Esophagus muscularis mucosa (tissue), 4 donors: Measurements from ENCODE around the gene ACY1. TPM values are rescaled to one million over a fixed set of nuclear protein-coding genes. Genes with fewer than 3 reads are reported as not detected.
A peak's percentile ranks its signal among the peaks of the same experiment; 100 is the strongest.

ENCODE experiments used
- DNase-seq: peaks from one replicate; pipeline ENCODE4 v3.0.0-alpha.2; 2017; ENCODE audit errors: extremely low spot score
- H3K27ac ChIP-seq, 4 donors: fragments of 200-600 bp; sonication (generic); replicated peaks in 1 of 4; 1 replicate in 3 of 4; 2 replicates in 1 of 4; pipeline ENCODE4 v1.5.1; 2016 to 2019; ENCODE audit warnings: mild to moderate bottlenecking in 1 of 4
- H3K27me3 ChIP-seq, 4 donors: fragments of 200-600 bp; sonication (generic); one replicate each; pipeline versions ENCODE4 v1.5.1 to v1.6.0; 2016 to 2019
- H3K36me3 ChIP-seq, 4 donors: fragments of 200-600 bp; sonication (generic); one replicate each; pipeline ENCODE4 v1.5.1; 2016 to 2019
- H3K4me1 ChIP-seq, 4 donors: fragments of 200-600 bp; sonication (generic); one replicate each; pipeline ENCODE4 v1.5.1; 2016 to 2019
- H3K4me3 ChIP-seq, 4 donors: fragments of 200-600 bp; sonication (generic); 1 replicate in 2 of 4; 2 replicates in 2 of 4; pipeline ENCODE4 v1.5.1; 2016 to 2019; ENCODE audit warnings: mild to moderate bottlenecking in 4 of 4, moderate library complexity in 1 of 4
- H3K9me3 ChIP-seq, 4 donors: fragments of 200-600 bp; sonication (generic); 1 replicate in 3 of 4; 2 replicates in 1 of 4; pipeline ENCODE4 v1.5.1; 2016 to 2019
- CTCF ChIP-seq, 3 experiments: fragments of 200-600 bp in 2 of 3; fragments of 450-650 bp in 1 of 3; sonication (generic) in 2 of 3; IDR thresholded peaks; one replicate each; pipeline ENCODE4 v1.5.1; 2017 to 2019; ENCODE audit warnings: antibody characterized with exemption in 3 of 3, mild to moderate bottlenecking in 2 of 3, moderate library complexity in 1 of 3
- EP300 ChIP-seq: sonication (generic); formaldehyde crosslinking; IDR thresholded peaks from one replicate; pipeline ENCODE4 v1.6.1; 2017; ENCODE audit warnings: antibody characterized with exemption
- POLR2A ChIP-seq: fragments of 450-650 bp; IDR thresholded peaks from one replicate; pipeline ENCODE4 v1.6.1; 2017; ENCODE audit warnings: antibody characterized with exemption, moderate library complexity, mild to moderate bottlenecking, low read depth
- POLR2AphosphoS5 ChIP-seq, 2 donors: sonication (generic); formaldehyde crosslinking; IDR thresholded peaks; one replicate each; pipeline ENCODE4 v1.6.1; 2017; ENCODE audit warnings: antibody characterized with exemption in 2 of 2
- WGBS: methylation state at CpG from one replicate; pipeline ENCODE4 v1.1.5; 2018; 5-methylcytosine and 5-hydroxymethylcytosine counted together
- intact Hi-C: fragments of 100-400 bp; cut with DNase I; formaldehyde crosslinking; loops from one replicate; pipeline ENCODE4 v1.15.1; 2023
- total RNA-seq, 4 donors: library from RNA; depleted of rRNA; stranded (reverse); fragments of >200 nt; gene quantifications; one replicate each; pipeline versions ENCODE4 v1.1.0 to v1.2.1, GENCODE V29; 2016

ACY1 gene
- total RNA-seq, 4 donors from 2014 or later, result 10.0 to 19.2 (median 15.8) TPM

- peak in 1 of 2 donors; percentile 16 for TF ChIP-seq POLR2AphosphoS5 (IDR thresholded peaks at IDR 0.05)
- TF ChIP-seq EP300, result no peak
- intact Hi-C loops, result no loop called here
- Histone ChIP-seq H3K4me1 (peaks cover 0 to 24% (median 5%) of the 10 kb centered on the region in 4 donors), H3K9me3 (no peaks in the 10 kb centered on the region), H3K27ac (no peak overlapping the region), H3K36me3 (no peaks in the 10 kb centered on the region), H3K27me3 (no peaks in the 10 kb centered on the region), H3K4me3 (no peak overlapping the region)
- WGBS, result 71% methylated on average over 3 of the region's 7 CpGs
- DNase-seq, result no peak
Measured at GRCh38 chr3:52012699-52013098, 29.4 kb downstream of the ACY1 start.

- no peak overlapping the region for H3K27ac ChIP-seq
- H3K4me1 ChIP-seq, result peaks cover under 1 to 31% (median 10%) of the 10 kb centered on the region in 4 donors
- DNase-seq, result no peak
- no peak overlapping the region for H3K4me3 ChIP-seq
- no peaks in the 10 kb centered on the region for H3K9me3 ChIP-seq
- intact Hi-C loops, result no loop called here
- no peaks in the 10 kb centered on the region for H3K27me3 ChIP-seq
- no peaks in the 10 kb centered on the region for H3K36me3 ChIP-seq
- TF ChIP-seq EP300 (no peak), POLR2A (no peak), CTCF (IDR thresholded peaks at IDR 0.05) (no peak), POLR2AphosphoS5 (IDR thresholded peaks at IDR 0.05) (no peak)
- 94% methylated on average over 5 of the region's 6 CpGs for WGBS
Measured at GRCh38 chr3:52013802-52014598, 30.7 kb downstream of the ACY1 start.

- no peak overlapping the region for H3K4me3 ChIP-seq
- H3K27me3 ChIP-seq, result no peaks in the 10 kb centered on the region
- 94% methylated on average over 6 of the region's 8 CpGs for WGBS
- DNase-seq, result no peak
- no peak for TF ChIP-seq POLR2A
- TF ChIP-seq CTCF (IDR thresholded peaks at IDR 0.05), result peak in 1 of 3 experiments; percentile 14
- no peak for TF ChIP-seq POLR2AphosphoS5 (IDR thresholded peaks at IDR 0.05)
- H3K36me3 ChIP-seq, result no peaks in the 10 kb centered on the region
- no peaks in the 10 kb centered on the region for H3K9me3 ChIP-seq
- H3K27ac ChIP-seq, result no peak overlapping the region
- peaks cover 7 to 37% (median 16%) of the 10 kb centered on the region in 4 donors for H3K4me1 ChIP-seq
- intact Hi-C loops, result loop anchor here (5.0 kb wide), 1 partner anchor 43 kb away; the partner anchor contains the start of gene DUSP7
Measured at GRCh38 chr3:52014613-52015012, 31.3 kb downstream of the ACY1 start.

GRCh38 chr3:52015438-52016228, 32.3 kb downstream of the ACY1 start:
- 92% methylated on average over 13 of the region's 13 CpGs for WGBS
- no peak for DNase-seq
- no peak overlapping the region for H3K4me3 ChIP-seq
- H3K27me3 ChIP-seq, result no peaks in the 10 kb centered on the region
- H3K9me3 ChIP-seq, result no peaks in the 10 kb centered on the region
- intact Hi-C loops, result loop anchor here (5.0 kb wide), 1 partner anchor 42 kb away; the partner anchor contains the start of gene DUSP7
- no peaks in the 10 kb centered on the region for H3K36me3 ChIP-seq
- TF ChIP-seq EP300, result no peak
- TF ChIP-seq POLR2AphosphoS5 (IDR thresholded peaks at IDR 0.05), result no peak
- TF ChIP-seq POLR2A, result no peak
- no peak for TF ChIP-seq CTCF (IDR thresholded peaks at IDR 0.05)
- H3K27ac ChIP-seq, result no peak overlapping the region
- peaks cover 17 to 47% (median 27%) of the 10 kb centered on the region in 4 donors for H3K4me1 ChIP-seq

- no peaks in the 10 kb centered on the region for H3K36me3 ChIP-seq
- DNase-seq, result no peak
- H3K4me3 ChIP-seq, result no peak overlapping the region
- intact Hi-C loops, result loop anchor here (5.0 kb wide), 1 partner anchor 40 kb away; the partner anchor contains the start of gene DUSP7
- no peaks in the 10 kb centered on the region for H3K27me3 ChIP-seq
- TF ChIP-seq CTCF (IDR thresholded peaks at IDR 0.05) (no peak), EP300 (no peak), POLR2AphosphoS5 (IDR thresholded peaks at IDR 0.05) (no peak), POLR2A (no peak)
- H3K27ac ChIP-seq, result peak overlapping the region; percentile 24 to 59 (median 33)
- H3K9me3 ChIP-seq, result no peaks in the 10 kb centered on the region
- H3K4me1 ChIP-seq, result peaks cover 36 to 64% (median 46%) of the 10 kb centered on the region in 4 donors
- WGBS, result 84% methylated on average over 11 of the region's 11 CpGs
Measured at GRCh38 chr3:52017586-52017985, 34.3 kb downstream of the ACY1 start.
